ENCODE measurements around the gene HPCAL4. TPM values are rescaled to one million over a fixed set of nuclear protein-coding genes. Genes with fewer than 3 reads are reported as not detected.
A peak's percentile ranks its signal among the peaks of the same experiment; 100 is the strongest.

The HPCAL4 gene
- total RNA-seq, 1 experiment from 2014 or later, result not detected

GRCh38 chr1:39692152-39693074, 1.2 kb upstream of the HPCAL4 start:
- Histone ChIP-seq H3K36me3 (replicated peaks; ENCODE audit: control insufficient read depth, insufficient read depth, low read length) (no peaks in the 10 kb centered on the region), H3K4me3 (ENCODE audit: insufficient read depth, low read depth, low read length) (peak overlapping the region; percentile 31; the same call in 1 of the 2 replicates), H3K27me3 (ENCODE audit: control insufficient read depth, insufficient read depth, low read length) (peaks cover 97% of the 10 kb centered on the region)
- peak; percentile 83 for DNase-seq

- peaks cover 96% of the 10 kb centered on the region for H3K27me3 ChIP-seq (ENCODE audit: control insufficient read depth, insufficient read depth, low read length)
- peak overlapping the region; percentile 25; the same call in 1 of the 2 replicates for H3K4me3 ChIP-seq (ENCODE audit: insufficient read depth, low read depth, low read length)
- peak; percentile 20 for DNase-seq
- no peaks in the 10 kb centered on the region for H3K36me3 ChIP-seq (replicated peaks; ENCODE audit: control insufficient read depth, insufficient read depth, low read length)
Observed at GRCh38 chr1:39690794-39691382, 345 bp downstream of the HPCAL4 start.

GRCh38 chr1:39690225-39690624, 1.0 kb downstream of the HPCAL4 start:
- H3K4me3 ChIP-seq (ENCODE audit: insufficient read depth, low read depth, low read length), result no peak overlapping the region
- H3K36me3 ChIP-seq (replicated peaks; ENCODE audit: control insufficient read depth, insufficient read depth, low read length), result no peaks in the 10 kb centered on the region

GRCh38 chr1:39689635-39690034, 1.6 kb downstream of the HPCAL4 start:
- H3K4me3 ChIP-seq (ENCODE audit: insufficient read depth, low read depth, low read length), result no peak overlapping the region
- H3K27me3 ChIP-seq (ENCODE audit: control insufficient read depth, insufficient read depth, low read length), result peaks cover 93% of the 10 kb centered on the region
- peak; percentile 14 for DNase-seq

More at GRCh38 chr1:39690225-39690624, 1.0 kb downstream of the HPCAL4 start:
- no peak for DNase-seq
- peaks cover 93% of the 10 kb centered on the region for H3K27me3 ChIP-seq (ENCODE audit: control insufficient read depth, insufficient read depth, low read length)

GRCh38 chr1:39689214-39689613, 2.0 kb downstream of the HPCAL4 start:
- Histone ChIP-seq H3K4me3 (ENCODE audit: insufficient read depth, low read depth, low read length) (no peak overlapping the region), H3K36me3 (replicated peaks; ENCODE audit: control insufficient read depth, insufficient read depth, low read length) (no peaks in the 10 kb centered on the region), H3K27me3 (ENCODE audit: control insufficient read depth, insufficient read depth, low read length) (peaks cover 93% of the 10 kb centered on the region)
- DNase-seq, result no peak

More at GRCh38 chr1:39689635-39690034, 1.6 kb downstream of the HPCAL4 start:
- no peaks in the 10 kb centered on the region for H3K36me3 ChIP-seq (replicated peaks; ENCODE audit: control insufficient read depth, insufficient read depth, low read length)

GRCh38 chr1:39688706-39689105, 2.5 kb downstream of the HPCAL4 start:
- no peak for DNase-seq
- peaks cover 93% of the 10 kb centered on the region for H3K27me3 ChIP-seq (ENCODE audit: control insufficient read depth, insufficient read depth, low read length)
- no peaks in the 10 kb centered on the region for H3K36me3 ChIP-seq (replicated peaks; ENCODE audit: control insufficient read depth, insufficient read depth, low read length)
- H3K4me3 ChIP-seq (ENCODE audit: insufficient read depth, low read depth, low read length), result no peak overlapping the region

GRCh38 chr1:39687243-39687642, 4.0 kb downstream of the HPCAL4 start:
- Histone ChIP-seq H3K27me3 (ENCODE audit: control insufficient read depth, insufficient read depth, low read length) (peaks cover 93% of the 10 kb centered on the region), H3K4me3 (ENCODE audit: insufficient read depth, low read depth, low read length) (no peak overlapping the region), H3K36me3 (replicated peaks; ENCODE audit: control insufficient read depth, insufficient read depth, low read length) (no peaks in the 10 kb centered on the region)
- no peak for DNase-seq

- no peak overlapping the region for H3K4me3 ChIP-seq (ENCODE audit: insufficient read depth, low read depth, low read length)
- no peaks in the 10 kb centered on the region for H3K36me3 ChIP-seq (replicated peaks; ENCODE audit: control insufficient read depth, insufficient read depth, low read length)
- H3K27me3 ChIP-seq (ENCODE audit: control insufficient read depth, insufficient read depth, low read length), result peaks cover 93% of the 10 kb centered on the region
- DNase-seq, result no peak
Observed at GRCh38 chr1:39685071-39685470, 6.2 kb downstream of the HPCAL4 start.

GRCh38 chr1:39684313-39684664, 6.9 kb downstream of the HPCAL4 start:
- Histone ChIP-seq H3K27me3 (ENCODE audit: control insufficient read depth, insufficient read depth, low read length) (peaks cover 93% of the 10 kb centered on the region), H3K4me3 (ENCODE audit: insufficient read depth, low read depth, low read length) (no peak overlapping the region), H3K36me3 (replicated peaks; ENCODE audit: control insufficient read depth, insufficient read depth, low read length) (no peaks in the 10 kb centered on the region)
- DNase-seq, result no peak

GRCh38 chr1:39683591-39684312, 7.5 kb downstream of the HPCAL4 start:
- Histone ChIP-seq H3K27me3 (ENCODE audit: control insufficient read depth, insufficient read depth, low read length) (peaks cover 93% of the 10 kb centered on the region), H3K36me3 (replicated peaks; ENCODE audit: control insufficient read depth, insufficient read depth, low read length) (no peaks in the 10 kb centered on the region), H3K4me3 (ENCODE audit: insufficient read depth, low read depth, low read length) (0 out of 2 replicates have a peak overlapping the region, but pooled peaks have one; percentile 2)
- DNase-seq, result peak; percentile 86

GRCh38 chr1:39681999-39682398, 9.2 kb downstream of the HPCAL4 start:
- no peak for DNase-seq
- H3K36me3 ChIP-seq (replicated peaks; ENCODE audit: control insufficient read depth, insufficient read depth, low read length), result no peaks in the 10 kb centered on the region
- peaks cover 93% of the 10 kb centered on the region for H3K27me3 ChIP-seq (ENCODE audit: control insufficient read depth, insufficient read depth, low read length)
- H3K4me3 ChIP-seq (ENCODE audit: insufficient read depth, low read depth, low read length), result no peak overlapping the region

GRCh38 chr1:39681294-39681693, 9.9 kb downstream of the HPCAL4 start:
- Histone ChIP-seq H3K4me3 (ENCODE audit: insufficient read depth, low read depth, low read length) (no peak overlapping the region), H3K36me3 (replicated peaks; ENCODE audit: control insufficient read depth, insufficient read depth, low read length) (no peaks in the 10 kb centered on the region), H3K27me3 (ENCODE audit: control insufficient read depth, insufficient read depth, low read length) (peaks cover 93% of the 10 kb centered on the region)
- no peak for DNase-seq

- H3K4me3 ChIP-seq (ENCODE audit: insufficient read depth, low read depth, low read length), result no peak overlapping the region
- DNase-seq, result no peak
- no peaks in the 10 kb centered on the region for H3K36me3 ChIP-seq (replicated peaks; ENCODE audit: control insufficient read depth, insufficient read depth, low read length)
- H3K27me3 ChIP-seq (ENCODE audit: control insufficient read depth, insufficient read depth, low read length), result peaks cover 93% of the 10 kb centered on the region
Observed at GRCh38 chr1:39680751-39681150, 10.5 kb downstream of the HPCAL4 start.

GRCh38 chr1:39679821-39680220, 11.4 kb downstream of the HPCAL4 start:
- Histone ChIP-seq H3K4me3 (ENCODE audit: insufficient read depth, low read depth, low read length) (no peak overlapping the region), H3K36me3 (replicated peaks; ENCODE audit: control insufficient read depth, insufficient read depth, low read length) (no peaks in the 10 kb centered on the region), H3K27me3 (ENCODE audit: control insufficient read depth, insufficient read depth, low read length) (peaks cover 90% of the 10 kb centered on the region)
- DNase-seq, result no peak
